Measurements from ENCODE around the gene G3BP2. TPM values are rescaled to one million over a fixed set of nuclear protein-coding genes. Genes with fewer than 3 reads are reported as not detected.

The G3BP2 gene
- total RNA-seq, 1 experiment from 2014 or later: 146 TPM

DNA sequence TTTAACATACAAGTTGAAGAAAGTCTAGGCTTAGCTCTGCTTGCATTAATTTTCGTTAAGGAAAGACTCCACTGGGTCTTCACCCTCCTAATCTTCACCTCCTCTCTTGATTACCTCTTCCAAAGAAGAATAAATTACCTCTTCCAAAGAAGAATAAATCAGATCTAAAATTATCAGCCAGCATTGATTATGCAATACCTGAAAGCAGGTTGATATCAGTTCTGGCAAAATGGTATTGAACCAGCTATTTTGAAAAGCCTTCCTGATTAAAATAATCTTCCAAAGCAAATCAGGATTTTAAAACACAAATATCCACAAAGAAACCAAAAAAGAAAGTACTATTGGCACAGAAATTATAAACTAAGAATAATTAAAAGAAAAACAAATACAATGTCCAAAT, 79.8 kb downstream of the G3BP2 start:
- DNase-seq (ENCODE audit: low read depth, low spot score): no peak
- Histone ChIP-seq H3K36me3 (ENCODE audit: control insufficient read depth, insufficient read depth, low read length) (no peaks in the 10 kb centered on the region; the same call in 1 of the 2 replicates), H3K4me1 (ENCODE audit: control insufficient read depth, insufficient read depth, low read length) (no peaks in the 10 kb centered on the region), H3K9me3 (ENCODE audit: control insufficient read depth, insufficient read depth, low read depth, low read length) (no peaks in the 10 kb centered on the region), H3K4me3 (ENCODE audit: low read depth in 2 of 2, low read length in 2 of 2) (no peak overlapping the region), H3K27me3 (ENCODE audit: control insufficient read depth, insufficient read depth, low read length) (no peaks in the 10 kb centered on the region), H3K27ac (ENCODE audit: low read length) (no peak overlapping the region)
- POLR2A ChIA-PET: interaction anchor here (0.5 kb wide), 1 partner anchor 13 kb away, joined by 9 read pairs; no protein-coding TSS in a partner anchor
- no TSS peak for BruUV-seq (replicated peaks)
- in situ Hi-C loops (cut with HindIII; ENCODE audit: low pct_unique_long_range_greater_than_20kb, low sequenced_read_pairs) (no loop called here), intact Hi-C loops (cut with micrococcal nuclease; ENCODE audit: unreplicated experiment) (no loop called here)
- TF ChIP-seq TCF7L2 (IDR thresholded peaks at IDR 0.05; ENCODE audit: low read depth, low read length) (no peak), CTCF (IDR thresholded peaks at IDR 0.05) (no peak), POLR2AphosphoS5 (IDR thresholded peaks at IDR 0.05; ENCODE audit: low read depth, low read length) (no peak), SIN3A (IDR thresholded peaks at IDR 0.05; ENCODE audit: borderline replicate concordance, insufficient read depth, low read depth, low read length) (no peak), REST (IDR thresholded peaks at IDR 0.05; ENCODE audit: insufficient read depth in 1 of 2, low read depth in 2 of 2, low read length in 1 of 2) (no peak)
- ATAC-seq: no peak
- CTCF ChIA-PET: no interaction called here

Other genes starting within 250 kb of the G3BP2 start
- gene RCHY1, start 159.0 kb downstream of the G3BP2 start, total RNA-seq (2021; ENCODE audit: unreplicated experiment): 17.1 TPM
- 13.9 TPM for gene THAP6, start 158.9 kb downstream of the G3BP2 start, total RNA-seq (2021; ENCODE audit: unreplicated experiment)
- gene ODAPH, start 117.3 kb downstream of the G3BP2 start, total RNA-seq (2021; ENCODE audit: unreplicated experiment): not detected
- gene CDKL2, start 42.9 kb downstream of the G3BP2 start, total RNA-seq (2021; ENCODE audit: unreplicated experiment): 5.7 TPM
- gene USO1, start 51.2 kb upstream of the G3BP2 start, total RNA-seq (2021; ENCODE audit: unreplicated experiment): 50.0 TPM
- gene PPEF2, start 229.0 kb upstream of the G3BP2 start, total RNA-seq (2021; ENCODE audit: unreplicated experiment): not detected

Data from Panc1 (cell line).